ENCODE measurements around the gene NFXL1.

The NFXL1 gene

GRCh38 chr4:47830265-47831025 lies 83.9 kb downstream of the NFXL1 start:
- no peak for DNase-seq

- DNase-seq = no peak
These were observed 84.9 kb downstream of the NFXL1 start for GRCh38 chr4:47829438-47829837.

GRCh38 chr4:47827343-47828047 lies 86.9 kb downstream of the NFXL1 start:
- DNase-seq = no peak

GRCh38 chr4:47824840-47825239 lies 89.5 kb downstream of the NFXL1 start:
- no peak for DNase-seq

GRCh38 chr4:47819178-47819577 lies 95.2 kb downstream of the NFXL1 start:
- no peak for DNase-seq

GRCh38 chr4:47817275-47817674 lies 97.1 kb downstream of the NFXL1 start:
- DNase-seq = no peak

GRCh38 chr4:47816748-47817147 lies 97.6 kb downstream of the NFXL1 start:
- no peak for DNase-seq

GRCh38 chr4:47814618-47815295 lies 99.6 kb downstream of the NFXL1 start:
- no peak for DNase-seq

GRCh38 chr4:47809654-47810203 lies 104.7 kb downstream of the NFXL1 start:
- no peak for DNase-seq

- no peak for DNase-seq
These were observed 109.8 kb downstream of the NFXL1 start for GRCh38 chr4:47804598-47804997.

- no peak for DNase-seq
These were observed 112.8 kb downstream of the NFXL1 start for GRCh38 chr4:47801481-47802002.

- DNase-seq = no peak
These were observed 116.2 kb downstream of the NFXL1 start for GRCh38 chr4:47798165-47798564.

Data from right hindlimb (tissue), 1 donor.